OCI-LY7 (cell line): ENCODE results near the gene PTHLH.

Experiments used
- EZH2phosphoT487 ChIP-seq: fragments of 200-600 bp; sonication (generic); IDR thresholded peaks from 2 replicates; pipeline ENCODE4 v1.6.1; 2018; ENCODE audit warnings: low read depth, borderline replicate concordance, mild to moderate bottlenecking, mixed run types, antibody characterized with exemption, low read length, moderate library complexity, mixed read lengths
- TF ChIP-seq, protein P1 (sequence below): fragments of 200-600 bp; sonication (generic); conservative IDR thresholded peaks from 2 replicates; pipeline ENCODE4 v1.5.1; 2014; ENCODE audit warnings: mild to moderate bottlenecking, antibody characterized with exemption, low read length, moderate library complexity, mixed read lengths

GRCh38 chr12:27958675-27959074 lies 13.9 kb downstream of the PTHLH start:
- TF ChIP-seq, protein P1, sequence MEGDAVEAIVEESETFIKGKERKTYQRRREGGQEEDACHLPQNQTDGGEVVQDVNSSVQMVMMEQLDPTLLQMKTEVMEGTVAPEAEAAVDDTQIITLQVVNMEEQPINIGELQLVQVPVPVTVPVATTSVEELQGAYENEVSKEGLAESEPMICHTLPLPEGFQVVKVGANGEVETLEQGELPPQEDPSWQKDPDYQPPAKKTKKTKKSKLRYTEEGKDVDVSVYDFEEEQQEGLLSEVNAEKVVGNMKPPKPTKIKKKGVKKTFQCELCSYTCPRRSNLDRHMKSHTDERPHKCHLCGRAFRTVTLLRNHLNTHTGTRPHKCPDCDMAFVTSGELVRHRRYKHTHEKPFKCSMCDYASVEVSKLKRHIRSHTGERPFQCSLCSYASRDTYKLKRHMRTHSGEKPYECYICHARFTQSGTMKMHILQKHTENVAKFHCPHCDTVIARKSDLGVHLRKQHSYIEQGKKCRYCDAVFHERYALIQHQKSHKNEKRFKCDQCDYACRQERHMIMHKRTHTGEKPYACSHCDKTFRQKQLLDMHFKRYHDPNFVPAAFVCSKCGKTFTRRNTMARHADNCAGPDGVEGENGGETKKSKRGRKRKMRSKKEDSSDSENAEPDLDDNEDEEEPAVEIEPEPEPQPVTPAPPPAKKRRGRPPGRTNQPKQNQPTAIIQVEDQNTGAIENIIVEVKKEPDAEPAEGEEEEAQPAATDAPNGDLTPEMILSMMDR = no peak
- TF ChIP-seq EZH2phosphoT487 = no peak
